Measurements from ENCODE around the gene KCTD6. TPM values are rescaled to one million over a fixed set of nuclear protein-coding genes. Genes with fewer than 3 reads are reported as not detected.

The KCTD6 gene
- total RNA-seq, 1 donor from 2014 or later, result 39.6 TPM

DNA sequence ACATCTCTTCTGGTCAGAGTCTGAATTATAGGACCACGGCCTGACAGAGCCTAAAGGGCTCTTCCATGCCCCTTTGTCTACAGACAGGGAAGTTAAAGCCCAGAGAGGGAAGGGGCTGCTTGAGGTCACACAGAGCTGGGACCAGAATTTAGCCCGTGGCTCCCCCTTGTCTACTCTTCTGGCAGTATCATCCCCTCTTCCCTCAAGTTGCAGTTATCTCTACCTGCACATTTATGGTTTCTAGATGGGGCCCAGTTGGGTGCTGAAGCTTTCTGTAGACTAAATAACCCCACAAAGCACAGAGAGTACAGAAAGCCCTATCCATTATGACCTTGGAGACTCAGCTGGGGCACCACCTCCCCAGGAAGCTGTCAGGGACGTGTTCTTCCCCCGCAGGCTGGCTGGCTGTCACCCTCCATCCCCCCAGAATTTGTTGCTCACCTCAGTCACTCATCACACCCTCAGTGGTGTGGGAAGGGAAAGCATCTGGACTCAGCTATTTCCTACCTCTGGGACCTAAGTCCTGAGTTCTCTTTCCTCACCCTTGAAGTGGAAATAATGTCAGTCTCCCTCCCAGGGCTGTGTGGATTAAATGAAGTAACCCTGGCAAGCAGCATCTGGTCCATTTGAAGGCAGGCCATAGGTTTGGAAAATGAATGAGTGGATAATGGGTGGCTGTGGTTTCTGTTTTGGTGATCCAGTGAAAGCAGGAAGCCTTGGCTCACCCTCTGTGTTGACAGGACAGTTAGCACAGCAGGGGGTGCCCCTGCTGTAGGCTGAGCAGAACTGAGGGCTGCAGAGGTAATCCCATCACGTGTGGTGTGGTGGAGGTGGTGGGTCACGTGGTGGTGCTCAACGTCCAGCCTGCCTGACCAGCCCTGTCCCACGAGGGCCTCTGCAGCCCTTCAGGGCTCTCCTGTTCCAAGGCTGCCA lies 28.8 kb downstream of the KCTD6 start:
- Histone ChIP-seq H3K4me3 (no peak overlapping the region), H3K79me2 (ENCODE audit: low read depth) (no peaks in the 10 kb centered on the region), H3K4me1 (peaks cover 56% of the 10 kb centered on the region), H3K4me2 (peak overlapping the region; percentile 20), H3K27ac (no peak overlapping the region), H3K36me3 (no peaks in the 10 kb centered on the region), H2AFZ (replicated peaks) (no peak overlapping the region), H3F3A (ENCODE audit: low read depth) (peaks cover 42% of the 10 kb centered on the region), H4K20me1 (ENCODE audit: low read depth) (peaks cover 15% of the 10 kb centered on the region), H3K9ac (no peak overlapping the region), H3K9me3 (ENCODE audit: low read depth) (no peaks in the 10 kb centered on the region), H3K27me3 (no peaks in the 10 kb centered on the region)
- Mint-ChIP-seq H3K9me3 (no peaks in the 10 kb centered on the region), H3K27ac (peak overlapping the region; percentile 60), H3K4me1 (peaks cover 71% of the 10 kb centered on the region), H3K36me3 (peaks cover 3% of the 10 kb centered on the region), H3K4me3 (no peak overlapping the region), H3K27me3 (ENCODE audit: insufficient read depth, low read depth) (peaks cover 9% of the 10 kb centered on the region)
- peak; percentile 57 for DNase-seq (ENCODE audit: low spot score)
- TF ChIP-seq EZH2 (IDR thresholded peaks at IDR 0.05) (no peak), EZH2phosphoT487 (IDR thresholded peaks at IDR 0.05) (no peak)
- TF ChIP-seq, protein P1, sequence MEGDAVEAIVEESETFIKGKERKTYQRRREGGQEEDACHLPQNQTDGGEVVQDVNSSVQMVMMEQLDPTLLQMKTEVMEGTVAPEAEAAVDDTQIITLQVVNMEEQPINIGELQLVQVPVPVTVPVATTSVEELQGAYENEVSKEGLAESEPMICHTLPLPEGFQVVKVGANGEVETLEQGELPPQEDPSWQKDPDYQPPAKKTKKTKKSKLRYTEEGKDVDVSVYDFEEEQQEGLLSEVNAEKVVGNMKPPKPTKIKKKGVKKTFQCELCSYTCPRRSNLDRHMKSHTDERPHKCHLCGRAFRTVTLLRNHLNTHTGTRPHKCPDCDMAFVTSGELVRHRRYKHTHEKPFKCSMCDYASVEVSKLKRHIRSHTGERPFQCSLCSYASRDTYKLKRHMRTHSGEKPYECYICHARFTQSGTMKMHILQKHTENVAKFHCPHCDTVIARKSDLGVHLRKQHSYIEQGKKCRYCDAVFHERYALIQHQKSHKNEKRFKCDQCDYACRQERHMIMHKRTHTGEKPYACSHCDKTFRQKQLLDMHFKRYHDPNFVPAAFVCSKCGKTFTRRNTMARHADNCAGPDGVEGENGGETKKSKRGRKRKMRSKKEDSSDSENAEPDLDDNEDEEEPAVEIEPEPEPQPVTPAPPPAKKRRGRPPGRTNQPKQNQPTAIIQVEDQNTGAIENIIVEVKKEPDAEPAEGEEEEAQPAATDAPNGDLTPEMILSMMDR (IDR thresholded peaks at IDR 0.05), result no peak

DNA sequence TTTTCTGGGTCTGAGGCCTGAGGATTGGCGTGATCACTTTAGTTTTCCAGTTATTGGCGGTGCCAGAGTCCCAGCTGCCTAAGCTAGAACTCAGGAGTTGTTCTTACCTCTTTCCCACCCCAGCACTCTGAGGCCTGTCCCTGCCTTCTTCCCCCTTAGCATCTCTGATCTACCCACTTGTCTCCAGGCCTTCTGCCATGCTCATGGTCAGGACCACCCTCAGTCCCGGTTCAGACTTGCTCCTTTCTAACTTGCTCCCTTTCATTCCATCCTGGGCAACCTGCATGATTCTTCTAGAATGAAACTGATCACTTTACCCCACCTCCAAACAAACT lies 29.4 kb downstream of the KCTD6 start:
- no peak for DNase-seq (ENCODE audit: low spot score)
- peaks cover 9% of the 10 kb centered on the region for H3K27me3 Mint-ChIP-seq (ENCODE audit: insufficient read depth, low read depth)
- no peaks in the 10 kb centered on the region for H3K27me3 ChIP-seq
- H3K4me3 ChIP-seq, result no peak overlapping the region
- H3K27ac ChIP-seq, result no peak overlapping the region
- no peaks in the 10 kb centered on the region for H3K9me3 ChIP-seq (ENCODE audit: low read depth)
- H3K9me3 Mint-ChIP-seq, result no peaks in the 10 kb centered on the region
- no peaks in the 10 kb centered on the region for H3K79me2 ChIP-seq (ENCODE audit: low read depth)
- no peak overlapping the region for H3K27ac Mint-ChIP-seq
- peaks cover 15% of the 10 kb centered on the region for H4K20me1 ChIP-seq (ENCODE audit: low read depth)
- no peak overlapping the region for H2AFZ ChIP-seq (replicated peaks)
- peaks cover 56% of the 10 kb centered on the region for H3K4me1 ChIP-seq
- peak overlapping the region; percentile 20 for H3K4me2 ChIP-seq
- H3F3A ChIP-seq (ENCODE audit: low read depth), result peaks cover 42% of the 10 kb centered on the region
- no peak overlapping the region for H3K4me3 Mint-ChIP-seq
- no peak overlapping the region for H3K9ac ChIP-seq
- H3K4me1 Mint-ChIP-seq, result peaks cover 75% of the 10 kb centered on the region
- H3K36me3 Mint-ChIP-seq, result peaks cover 3% of the 10 kb centered on the region
- no peaks in the 10 kb centered on the region for H3K36me3 ChIP-seq
- TF ChIP-seq EZH2phosphoT487 (IDR thresholded peaks at IDR 0.05) (no peak), EZH2 (IDR thresholded peaks at IDR 0.05) (no peak)
- TF ChIP-seq, protein P1 (IDR thresholded peaks at IDR 0.05), result no peak

DNA sequence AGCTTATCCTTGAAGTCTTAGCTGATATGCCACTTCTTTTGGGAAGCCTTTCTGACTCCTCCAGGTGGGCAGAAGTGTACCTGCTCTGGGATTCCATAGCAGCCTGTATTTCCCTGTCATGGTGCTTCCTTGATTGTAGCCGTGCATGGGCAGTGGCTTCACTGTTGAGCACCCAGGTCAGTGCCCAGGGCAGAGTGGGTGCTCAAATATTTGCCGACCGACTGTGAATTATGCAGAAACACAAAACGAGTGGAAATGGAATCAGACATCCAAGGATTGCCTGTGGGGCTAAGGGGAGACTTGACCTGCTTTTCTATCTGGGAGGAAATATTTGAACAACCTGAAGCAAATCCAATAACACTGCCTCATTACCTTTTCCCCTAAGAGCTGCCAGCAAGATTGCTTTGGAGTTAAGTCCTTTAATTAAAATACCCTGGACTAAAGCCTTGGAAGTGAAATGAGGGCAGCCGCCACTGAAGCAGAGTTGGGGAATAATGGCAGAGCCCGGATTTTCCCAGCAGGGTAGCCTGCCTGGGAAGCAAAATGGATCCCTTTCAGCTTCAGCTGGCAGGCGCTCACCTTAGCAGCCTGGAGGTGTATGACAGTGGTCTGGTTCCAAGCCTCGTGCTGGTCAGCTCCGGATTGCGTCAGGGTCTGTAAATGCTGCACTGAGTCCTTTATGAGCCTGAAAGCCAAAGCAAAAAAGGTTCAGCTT lies 30.2 kb downstream of the KCTD6 start:
- DNase-seq (ENCODE audit: low spot score), result peak; percentile 86
- H3K4me3 ChIP-seq, result no peak overlapping the region
- H4K20me1 ChIP-seq (ENCODE audit: low read depth), result peaks cover 15% of the 10 kb centered on the region
- H3K9ac ChIP-seq, result no peak overlapping the region
- H3K36me3 ChIP-seq, result no peaks in the 10 kb centered on the region
- Mint-ChIP-seq H3K4me1 (peaks cover 78% of the 10 kb centered on the region), H3K9me3 (peaks cover 3% of the 10 kb centered on the region), H3K27ac (peak overlapping the region; percentile 22), H3K27me3 (ENCODE audit: insufficient read depth, low read depth) (peaks cover 11% of the 10 kb centered on the region), H3K4me3 (no peak overlapping the region), H3K36me3 (peaks cover 2% of the 10 kb centered on the region)
- H3K4me2 ChIP-seq, result peak overlapping the region; percentile 20
- peak overlapping the region; percentile 15 for H3K27ac ChIP-seq
- no peaks in the 10 kb centered on the region for H3K9me3 ChIP-seq (ENCODE audit: low read depth)
- H3F3A ChIP-seq (ENCODE audit: low read depth), result peaks cover 42% of the 10 kb centered on the region
- TF ChIP-seq, protein P1 (IDR thresholded peaks at IDR 0.05), result no peak
- TF ChIP-seq EZH2 (IDR thresholded peaks at IDR 0.05) (no peak), EZH2phosphoT487 (IDR thresholded peaks at IDR 0.05) (no peak)
- no peaks in the 10 kb centered on the region for H3K79me2 ChIP-seq (ENCODE audit: low read depth)
- no peaks in the 10 kb centered on the region for H3K27me3 ChIP-seq
- H3K4me1 ChIP-seq, result peaks cover 56% of the 10 kb centered on the region
- no peak overlapping the region for H2AFZ ChIP-seq (replicated peaks)

Measured in neural progenitor cell (in vitro differentiated cells).